ENCODE results near the gene CDC42BPA.

- TF ChIP-seq CTCF (IDR thresholded peaks at IDR 0.05; ENCODE audit: extremely low read depth in 1 of 2, insufficient read depth in 1 of 2, low read depth in 1 of 2, low read length in 2 of 2) = no peak
- TF ChIP-seq JUN (IDR thresholded peaks at IDR 0.05; ENCODE audit: borderline replicate concordance, insufficient read depth, insufficient read length, low read depth) = no peak
- TF ChIP-seq, protein P1, sequence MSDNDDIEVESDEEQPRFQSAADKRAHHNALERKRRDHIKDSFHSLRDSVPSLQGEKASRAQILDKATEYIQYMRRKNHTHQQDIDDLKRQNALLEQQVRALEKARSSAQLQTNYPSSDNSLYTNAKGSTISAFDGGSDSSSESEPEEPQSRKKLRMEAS (IDR thresholded peaks at IDR 0.05; ENCODE audit: insufficient read depth, insufficient read length) = no peak
- TF ChIP-seq POLR2A (IDR thresholded peaks at IDR 0.05; ENCODE audit: low read depth, low read length) = no peak
- TF ChIP-seq EZH2 (IDR thresholded peaks at IDR 0.05; ENCODE audit: borderline replicate concordance, low read depth, low read length, severe bottlenecking) = no peak
- TF ChIP-seq GATA2 (IDR thresholded peaks at IDR 0.05; ENCODE audit: insufficient read depth, insufficient read length, low read depth, low read length) = no peak
- no peak for TF ChIP-seq POLR2AphosphoS5 (IDR thresholded peaks at IDR 0.05; ENCODE audit: insufficient read depth, low read depth, low read length)
Observed at GRCh38 chr1:227285745-227286144, 32.5 kb downstream of the CDC42BPA start.

All from endothelial cell of umbilical vein (primary cell).